H1 (cell line): ENCODE data around the gene GNG7. TPM values are rescaled to one million over a fixed set of nuclear protein-coding genes. Genes with fewer than 3 reads are reported as not detected.

ENCODE experiments used
- POU5F1 ChIP-seq: IDR thresholded peaks from 2 replicates; pipeline ENCODE4 v1.6.1; 2011; ENCODE audit warnings: low read depth, mild to moderate bottlenecking, low read length, moderate library complexity
- RXRA ChIP-seq: IDR thresholded peaks from 2 replicates; pipeline ENCODE4 v1.6.1; 2011; ENCODE audit warnings: low read depth, mild to moderate bottlenecking, low read length, moderate library complexity; ENCODE audit not compliant: insufficient read depth
- TAF7 ChIP-seq: optimal IDR thresholded peaks from 2 replicates; pipeline ENCODE3; 2011; ENCODE audit warnings: low read depth, mild to moderate bottlenecking, inconsistent platforms, low read length, moderate library complexity, borderline replicate concordance
- polyA plus RNA-seq, 7 experiments: library from polyadenylated mRNA; depleted of rRNA in 3 of 7; stranded (reverse) in 5 of 7; unstranded in 2 of 7; fragments of >200 nt in 5 of 7; fragments of 200-250 nt in 2 of 7; gene quantifications; 1 replicate in 5 of 7; 2 replicates in 1 of 7; 4 replicates in 1 of 7; pipeline versions ENCODE4 v1.2.1 to v1.2.3, GENCODE V29; 2011 to 2013; ENCODE audit warnings: missing spikeins in 2 of 7, mixed read lengths in 2 of 7
- total RNA-seq: library from RNA; stranded (reverse); fragmentation: NEBNext Ultra II Directional; extraction: Animal tissue kit (Norgen Biotek cat#: 25700); gene quantifications from 2 replicates; pipeline ENCODE4 v1.2.1, GENCODE V29; 2021

Gene GNG7
- total and polyA plus RNA-seq, 2 of the 8 experiments (the other 6 are each of a cell fraction or from before 2014, with no cell fraction given) = 2.8 to 7.8 TPM

DNA sequence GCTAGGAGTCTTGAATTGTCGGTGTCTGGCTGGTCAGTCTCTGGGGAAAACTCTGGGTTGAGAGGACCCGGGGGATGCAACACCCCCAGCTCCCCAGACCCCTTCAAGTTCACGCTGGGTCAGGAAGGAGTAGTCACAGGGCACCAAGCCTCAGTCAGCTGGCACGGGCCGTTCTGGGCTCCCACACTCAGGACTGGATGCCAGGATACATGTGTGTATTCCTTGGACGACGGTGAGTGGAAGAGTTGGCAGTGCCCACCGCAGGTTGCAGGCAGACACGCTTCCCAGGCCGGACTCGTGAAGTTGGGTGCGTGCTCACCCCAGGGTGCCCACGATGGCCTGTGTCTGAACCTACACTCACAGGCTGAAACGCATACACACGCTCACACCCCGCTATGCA, 221.0 kb downstream of the GNG7 start (continued):
- TF ChIP-seq TAF7 (no peak), RXRA (no peak), POU5F1 (no peak)
